ENCODE measurements around the gene TBATA. TPM values are rescaled to one million over a fixed set of nuclear protein-coding genes. Genes with fewer than 3 reads are reported as not detected.
A peak's percentile ranks its signal among the peaks of the same experiment; 100 is the strongest.

TBATA gene
- total RNA-seq, 2 experiments from 2014 or later: not detected

DNA sequence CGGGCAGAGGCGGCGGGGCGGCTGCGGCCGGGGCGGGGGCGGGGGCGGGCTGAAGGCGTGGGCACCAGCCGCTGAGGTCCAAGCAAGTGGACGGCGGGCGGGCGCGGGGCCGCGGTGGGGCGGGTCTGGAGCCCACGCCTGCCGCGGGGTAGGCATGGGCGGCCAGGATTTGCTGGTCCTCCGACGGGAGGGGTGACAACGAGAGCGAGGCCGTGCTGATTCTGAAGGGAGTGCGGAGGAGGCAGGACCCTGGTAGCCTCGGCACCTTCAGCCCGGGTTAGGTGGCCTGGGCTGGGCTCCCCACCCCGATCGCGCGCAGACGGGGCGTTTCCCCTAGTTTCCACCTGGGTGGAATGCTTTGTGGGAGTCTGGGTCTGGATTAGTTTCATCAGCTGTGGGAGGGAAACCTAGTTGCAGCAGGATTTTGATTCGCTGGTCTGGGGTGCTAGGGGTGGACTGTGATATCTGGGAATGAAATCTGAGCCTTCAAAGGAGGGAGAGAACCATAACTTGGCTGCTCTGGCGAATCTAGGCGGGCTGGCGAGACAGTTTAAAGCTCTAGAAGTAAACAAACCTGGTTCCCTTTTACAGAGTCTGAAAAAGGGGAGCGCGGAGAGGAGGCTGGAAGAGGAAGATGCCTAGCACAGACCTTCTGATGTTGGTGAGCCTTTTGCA is 31.2 kb upstream of the TBATA start:
- no peaks in the 10 kb centered on the region for H3K27me3 Mint-ChIP-seq
- H3K27ac Mint-ChIP-seq: peak overlapping the region; percentile 62
- peaks cover 18% of the 10 kb centered on the region for H3K4me1 Mint-ChIP-seq
- H3K36me3 Mint-ChIP-seq: peaks cover 4% of the 10 kb centered on the region
- DNase-seq (peak; percentile 60), ATAC-seq (ENCODE audit: low read depth) (peak; percentile 53)
- peak overlapping the region; percentile 80 for H3K4me3 Mint-ChIP-seq
- H3K9me3 Mint-ChIP-seq: no peaks in the 10 kb centered on the region
- POLR2A ChIA-PET: no interaction called here

DNA sequence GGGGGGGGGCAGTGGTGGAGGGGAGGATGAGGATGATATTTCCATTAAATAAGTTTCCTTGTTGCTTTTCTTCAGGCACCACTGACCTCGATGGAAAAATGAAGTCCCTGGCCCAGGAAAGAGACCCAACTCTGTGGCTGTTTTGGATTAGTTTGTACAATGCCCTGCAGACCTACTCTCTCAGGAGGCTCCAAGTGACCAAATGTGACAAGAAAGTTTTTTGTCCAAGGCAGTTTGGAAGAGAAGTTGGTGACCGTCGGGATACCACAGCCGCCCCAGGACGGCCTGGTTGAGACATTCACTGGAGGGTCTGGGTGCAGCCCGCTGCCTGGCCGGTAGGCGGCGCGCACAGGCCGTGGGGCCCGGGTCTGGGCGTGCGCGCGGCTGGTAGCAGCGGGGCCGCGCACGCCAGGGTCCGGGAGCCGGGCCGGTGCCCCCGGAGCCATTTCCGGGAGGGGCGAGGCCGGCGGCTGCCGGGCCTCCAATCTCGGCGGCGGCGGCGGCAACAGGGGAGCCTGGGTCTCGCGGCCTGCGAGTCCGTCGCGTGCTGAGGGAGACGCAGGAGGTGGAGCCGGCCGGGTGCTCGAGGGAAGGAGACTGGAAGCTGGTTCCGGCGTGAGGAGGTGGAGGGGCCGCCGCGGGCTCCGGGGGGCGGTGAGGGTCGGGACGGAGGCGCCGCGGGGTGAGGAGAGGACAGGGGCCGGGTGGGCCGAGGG is 30.5 kb upstream of the TBATA start, which contains the start of gene SGPL1:
SGPL1 (plus strand) TSS at position 445 of the 716 bp plus-strand sequence. CDS start 906 bp downstream, outside the sequence.
- Mint-ChIP-seq H3K4me1 (peaks cover 16% of the 10 kb centered on the region), H3K4me3 (peak within 1 kb of the TSS; percentile 80), H3K27me3 (no peaks in the 10 kb centered on the region), H3K27ac (peak within 1 kb of the TSS; percentile 62), H3K36me3 (peaks cover under 1% of the 10 kb centered on the region), H3K9me3 (no peaks in the 10 kb centered on the region)
- DNase-seq (peak; percentile 96), ATAC-seq (ENCODE audit: low read depth) (peak; percentile 94)
- POLR2A ChIA-PET: interaction anchor here (0.7 kb wide), 1 partner anchor 67 kb away, joined by 4 read pairs; no protein-coding TSS in a partner anchor

DNA sequence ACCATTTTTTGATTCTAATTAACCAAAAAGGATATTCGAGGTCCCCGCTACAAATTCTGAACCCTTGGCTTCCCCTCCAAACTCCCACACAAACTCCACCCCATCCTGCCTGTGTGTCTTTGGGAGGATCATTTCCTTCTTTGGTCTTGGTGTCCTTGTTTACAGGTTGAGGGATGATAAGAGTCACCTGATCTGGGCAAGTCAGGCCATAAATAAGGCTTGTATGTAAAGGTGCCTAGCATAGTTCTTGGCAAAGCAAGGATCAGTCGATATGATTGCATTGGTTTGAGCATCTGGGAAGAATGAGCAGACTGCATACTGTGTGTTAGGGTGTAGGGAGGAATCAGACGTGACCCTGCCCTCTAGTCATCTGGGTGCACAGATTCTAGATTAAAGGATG is 28.9 kb upstream of the TBATA start:
- POLR2A ChIA-PET: no interaction called here
- no peaks in the 10 kb centered on the region for H3K36me3 Mint-ChIP-seq
- H3K27ac Mint-ChIP-seq: no peak overlapping the region
- DNase-seq (no peak), ATAC-seq (ENCODE audit: low read depth) (no peak)
- no peaks in the 10 kb centered on the region for H3K9me3 Mint-ChIP-seq
- H3K4me3 Mint-ChIP-seq: no peak overlapping the region
- peaks cover 16% of the 10 kb centered on the region for H3K4me1 Mint-ChIP-seq
- H3K27me3 Mint-ChIP-seq: no peaks in the 10 kb centered on the region

GRCh38 chr10:70812814-70813213 is 27.6 kb upstream of the TBATA start:
- H3K27ac Mint-ChIP-seq: no peak overlapping the region
- POLR2A ChIA-PET: interaction anchor here (0.7 kb wide), 1 partner anchor 465 kb away, joined by 3 read pairs; no protein-coding TSS in a partner anchor
- H3K4me1 Mint-ChIP-seq: peaks cover 16% of the 10 kb centered on the region
- no peaks in the 10 kb centered on the region for H3K9me3 Mint-ChIP-seq
- DNase-seq: no peak
- H3K4me3 Mint-ChIP-seq: no peak overlapping the region
- no peak for ATAC-seq (ENCODE audit: low read depth)
- H3K27me3 Mint-ChIP-seq: no peaks in the 10 kb centered on the region
- H3K36me3 Mint-ChIP-seq: no peaks in the 10 kb centered on the region

DNA sequence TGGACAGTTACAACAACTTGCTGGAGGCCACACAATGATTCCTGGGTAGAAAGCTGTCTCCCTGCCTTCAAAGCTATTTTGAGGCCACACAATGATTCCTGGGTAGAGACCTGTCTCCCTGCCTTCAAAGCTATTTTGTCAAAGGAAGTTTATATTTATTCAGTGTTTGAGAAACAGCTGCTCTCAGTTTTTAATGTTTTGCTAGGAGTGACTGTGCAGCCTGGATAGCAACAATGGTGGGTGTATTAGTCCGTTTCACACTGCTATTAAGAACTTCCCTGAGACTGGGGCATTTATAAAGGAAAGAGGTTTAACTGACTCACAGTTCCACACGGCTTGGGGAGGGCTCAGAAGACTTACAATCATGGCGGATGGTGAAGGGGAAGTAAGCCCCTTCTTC is 26.7 kb upstream of the TBATA start:
- Mint-ChIP-seq H3K9me3 (no peaks in the 10 kb centered on the region), H3K27me3 (peaks cover 6% of the 10 kb centered on the region), H3K36me3 (no peaks in the 10 kb centered on the region), H3K4me3 (no peak overlapping the region), H3K4me1 (peaks cover 12% of the 10 kb centered on the region), H3K27ac (no peak overlapping the region)
- no peak for ATAC-seq (ENCODE audit: low read depth)
- POLR2A ChIA-PET: no interaction called here
- DNase-seq: no peak

DNA sequence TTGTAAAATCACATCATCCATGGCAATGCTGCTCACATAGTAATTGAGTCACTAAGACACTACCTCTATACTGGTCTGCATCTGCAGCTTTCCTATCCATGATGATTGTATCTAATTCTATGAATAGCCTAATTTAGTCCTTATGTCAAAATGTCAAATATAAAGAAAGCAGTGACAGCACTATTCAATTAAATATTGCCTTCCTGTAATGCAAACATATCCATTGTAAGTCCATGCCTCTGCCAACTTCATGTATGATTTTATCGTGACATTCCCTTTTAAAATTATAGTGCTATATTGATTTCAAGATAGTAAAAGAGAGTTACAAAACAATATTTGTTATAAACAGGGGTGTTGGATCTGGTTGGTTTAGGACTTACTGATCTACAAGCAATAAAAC is 25.8 kb upstream of the TBATA start:
- Mint-ChIP-seq H3K27ac (no peak overlapping the region), H3K36me3 (no peaks in the 10 kb centered on the region), H3K4me1 (peaks cover 6% of the 10 kb centered on the region), H3K4me3 (no peak overlapping the region), H3K27me3 (peaks cover 6% of the 10 kb centered on the region), H3K9me3 (no peaks in the 10 kb centered on the region)
- ATAC-seq (ENCODE audit: low read depth) (no peak), DNase-seq (no peak)
- POLR2A ChIA-PET: no interaction called here

DNA sequence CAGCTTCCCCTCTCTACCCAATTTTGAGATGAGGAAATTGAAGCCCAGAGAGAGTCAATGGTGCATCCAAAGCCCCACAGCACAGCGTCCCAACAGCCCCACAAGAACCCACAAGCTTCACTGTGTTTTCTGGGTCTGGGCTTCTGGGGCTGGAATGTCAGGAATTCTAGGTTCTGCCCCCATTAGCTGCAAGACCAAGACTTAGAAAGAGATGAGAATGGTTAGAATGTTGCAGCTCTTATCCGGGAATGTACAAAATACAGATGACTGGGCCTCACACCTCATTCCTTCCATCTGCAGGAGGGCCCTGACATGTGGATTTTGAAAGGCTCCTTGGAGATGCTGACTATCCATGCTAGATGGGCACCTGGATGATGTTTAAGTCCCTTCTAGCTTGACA is 24.5 kb upstream of the TBATA start:
- peaks cover 5% of the 10 kb centered on the region for H3K4me1 Mint-ChIP-seq
- no peaks in the 10 kb centered on the region for H3K36me3 Mint-ChIP-seq
- no peak overlapping the region for H3K4me3 Mint-ChIP-seq
- DNase-seq (no peak), ATAC-seq (ENCODE audit: low read depth) (no peak)
- peaks cover 6% of the 10 kb centered on the region for H3K27me3 Mint-ChIP-seq
- H3K27ac Mint-ChIP-seq: no peak overlapping the region
- H3K9me3 Mint-ChIP-seq: no peaks in the 10 kb centered on the region
- POLR2A ChIA-PET: no interaction called here

GRCh38 chr10:70809011-70809611 is 23.9 kb upstream of the TBATA start:
- Mint-ChIP-seq H3K4me1 (peaks cover 3% of the 10 kb centered on the region), H3K4me3 (no peak overlapping the region)
- no peak for DNase-seq

DNA sequence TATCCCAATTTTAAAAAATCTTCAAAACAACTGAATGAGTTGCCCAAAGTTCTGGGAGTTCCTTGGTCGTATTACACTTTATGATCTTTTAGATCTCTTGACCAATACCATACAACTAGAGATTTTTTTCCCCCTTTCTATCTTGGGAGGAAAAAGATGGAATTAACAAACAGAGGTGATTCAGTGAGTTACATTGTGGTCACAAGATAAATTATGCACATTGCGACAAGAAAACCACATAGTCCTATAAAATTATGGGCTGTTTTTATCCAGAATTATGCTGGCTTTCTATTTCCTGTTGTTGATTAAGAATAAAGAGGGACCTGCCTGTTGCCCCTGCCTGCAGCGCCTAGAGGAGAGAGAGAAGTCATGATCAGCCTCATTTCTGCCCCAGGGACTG is 22.4 kb upstream of the TBATA start:
- H3K27me3 Mint-ChIP-seq: peaks cover 14% of the 10 kb centered on the region
- H3K4me1 Mint-ChIP-seq: peaks cover 2% of the 10 kb centered on the region
- ATAC-seq (ENCODE audit: low read depth): no peak
- H3K27ac Mint-ChIP-seq: no peak overlapping the region
- no peak overlapping the region for H3K4me3 Mint-ChIP-seq
- POLR2A ChIA-PET: no interaction called here
- no peaks in the 10 kb centered on the region for H3K9me3 Mint-ChIP-seq
- no peaks in the 10 kb centered on the region for H3K36me3 Mint-ChIP-seq
- no peak for DNase-seq

More at GRCh38 chr10:70809011-70809611, 23.9 kb upstream of the TBATA start:
- POLR2A ChIA-PET: no interaction called here
- Mint-ChIP-seq H3K9me3 (no peaks in the 10 kb centered on the region), H3K27ac (no peak overlapping the region), H3K27me3 (peaks cover 6% of the 10 kb centered on the region), H3K36me3 (no peaks in the 10 kb centered on the region)
- ATAC-seq (ENCODE audit: low read depth): no peak

DNA sequence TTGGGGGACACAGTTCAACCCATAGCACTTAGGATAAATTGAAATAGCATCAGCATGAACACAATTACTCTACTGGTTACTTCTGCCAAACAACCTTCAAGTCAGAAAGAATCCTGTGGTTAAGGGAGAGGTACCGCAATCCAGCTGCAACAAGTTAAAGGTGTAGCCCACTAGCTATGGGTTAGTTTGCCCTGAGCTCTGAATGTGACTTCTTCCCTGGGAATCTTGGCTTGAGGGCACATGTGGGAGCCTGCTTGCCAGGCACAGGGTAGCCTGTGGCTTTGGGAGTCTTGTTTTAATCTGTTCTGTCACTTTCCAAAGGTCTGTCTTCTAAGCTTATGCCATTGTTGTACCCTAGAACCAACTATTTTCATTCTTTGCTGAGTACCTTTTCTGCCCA is 21.7 kb upstream of the TBATA start:
- no peaks in the 10 kb centered on the region for H3K36me3 Mint-ChIP-seq
- H3K27me3 Mint-ChIP-seq: peaks cover 21% of the 10 kb centered on the region
- no peak overlapping the region for H3K27ac Mint-ChIP-seq
- peaks cover 2% of the 10 kb centered on the region for H3K4me1 Mint-ChIP-seq
- no peak overlapping the region for H3K4me3 Mint-ChIP-seq
- ATAC-seq (ENCODE audit: low read depth): no peak
- no peaks in the 10 kb centered on the region for H3K9me3 Mint-ChIP-seq
- DNase-seq: no peak
- POLR2A ChIA-PET: no interaction called here

DNA sequence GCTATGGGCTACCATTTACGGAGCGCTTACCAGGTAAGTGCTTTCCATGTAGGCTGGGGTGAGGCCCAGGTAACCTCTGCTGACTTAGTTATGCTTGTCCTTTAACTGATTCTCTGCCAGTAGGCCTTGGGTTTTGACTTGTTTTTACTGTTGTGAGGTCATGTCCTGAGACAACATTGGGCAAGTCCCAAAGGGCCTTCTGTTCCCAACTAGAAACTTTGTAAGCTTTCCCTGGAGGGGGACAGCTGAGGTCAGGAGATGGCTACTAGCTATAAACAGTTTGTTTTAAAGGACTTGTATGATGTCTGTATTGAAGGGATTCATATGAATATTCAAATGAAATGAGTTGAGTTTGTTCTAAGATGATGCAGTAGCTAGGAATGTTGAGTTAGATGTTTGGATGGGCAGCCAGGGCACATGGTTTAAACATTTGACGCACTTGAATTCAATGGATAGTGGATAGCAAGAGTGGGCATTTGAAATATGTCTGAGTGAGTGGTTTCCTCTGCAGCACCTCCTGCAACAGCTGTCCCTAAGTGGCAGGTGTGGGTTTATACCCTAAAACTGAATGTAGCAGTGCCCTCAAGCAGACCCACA is 20.5 kb upstream of the TBATA start:
- H3K4me1 Mint-ChIP-seq: peaks cover 2% of the 10 kb centered on the region
- no peak overlapping the region for H3K27ac Mint-ChIP-seq
- H3K27me3 Mint-ChIP-seq: peaks cover 32% of the 10 kb centered on the region
- POLR2A ChIA-PET: no interaction called here
- H3K9me3 Mint-ChIP-seq: no peaks in the 10 kb centered on the region
- no peaks in the 10 kb centered on the region for H3K36me3 Mint-ChIP-seq
- ATAC-seq (ENCODE audit: low read depth) (no peak), DNase-seq (no peak)
- no peak overlapping the region for H3K4me3 Mint-ChIP-seq

- Mint-ChIP-seq H3K27me3 (peaks cover 36% of the 10 kb centered on the region), H3K36me3 (no peaks in the 10 kb centered on the region), H3K4me3 (no peak overlapping the region), H3K27ac (no peak overlapping the region), H3K9me3 (no peaks in the 10 kb centered on the region), H3K4me1 (peaks cover 2% of the 10 kb centered on the region)
- ATAC-seq (ENCODE audit: low read depth): no peak
- POLR2A ChIA-PET: no interaction called here
- no peak for DNase-seq
Observed at GRCh38 chr10:70804421-70804808, 19.2 kb upstream of the TBATA start.

- ATAC-seq (ENCODE audit: low read depth) (no peak), DNase-seq (no peak)
- peaks cover 37% of the 10 kb centered on the region for H3K27me3 Mint-ChIP-seq
- H3K36me3 Mint-ChIP-seq: no peaks in the 10 kb centered on the region
- POLR2A ChIA-PET: no interaction called here
- no peak overlapping the region for H3K4me3 Mint-ChIP-seq
- no peaks in the 10 kb centered on the region for H3K9me3 Mint-ChIP-seq
- H3K4me1 Mint-ChIP-seq: peaks cover 2% of the 10 kb centered on the region
- no peak overlapping the region for H3K27ac Mint-ChIP-seq
Observed at GRCh38 chr10:70803775-70804420, 18.7 kb upstream of the TBATA start.
